Activated T-cell treated with anti-CD3 and anti-CD28 coated beads for 1 hour (primary cell): ENCODE results near the gene FOXB1.
A peak's percentile ranks its signal among the peaks of the same experiment; 100 is the strongest.

ENCODE experiments used
- DNase-seq: peaks from one replicate; pipeline ENCODE4 v3.0.0-alpha.2; 2020; ENCODE audit warnings: low read depth

The FOXB1 gene

GRCh38 chr15:60004009-60004845, at the start of gene FOXB1:
TSS of gene FOXB1 (plus strand) at chr15:60004311. CDS start at chr15:60004964, 653 bp downstream.
- DNase-seq, result no peak

- no peak for DNase-seq
These were observed 45.8 kb upstream of the FOXB1 start for GRCh38 chr15:59958288-59958687.

DNA sequence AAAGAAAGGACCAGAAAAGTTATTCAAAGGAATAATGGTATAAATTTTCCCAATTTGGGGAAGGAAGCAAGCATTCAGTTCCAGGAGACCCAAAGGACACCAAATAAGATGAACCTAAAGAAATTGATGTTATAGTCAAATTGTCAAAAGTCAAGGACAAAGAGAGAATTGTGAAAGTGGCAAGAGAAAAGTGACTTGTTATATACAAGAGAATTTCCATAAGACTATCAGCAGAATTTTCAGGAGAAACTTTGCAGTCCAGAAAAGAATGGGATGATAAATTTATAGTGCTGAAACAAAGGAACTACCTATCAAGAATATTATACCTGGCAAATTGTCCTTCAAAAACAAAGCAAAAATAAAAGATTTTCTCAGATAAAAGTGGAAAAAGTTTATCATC, 43.8 kb upstream of the FOXB1 start:
- no peak for DNase-seq

GRCh38 chr15:59963322-59963721, 40.8 kb upstream of the FOXB1 start:
- DNase-seq, result no peak

DNA sequence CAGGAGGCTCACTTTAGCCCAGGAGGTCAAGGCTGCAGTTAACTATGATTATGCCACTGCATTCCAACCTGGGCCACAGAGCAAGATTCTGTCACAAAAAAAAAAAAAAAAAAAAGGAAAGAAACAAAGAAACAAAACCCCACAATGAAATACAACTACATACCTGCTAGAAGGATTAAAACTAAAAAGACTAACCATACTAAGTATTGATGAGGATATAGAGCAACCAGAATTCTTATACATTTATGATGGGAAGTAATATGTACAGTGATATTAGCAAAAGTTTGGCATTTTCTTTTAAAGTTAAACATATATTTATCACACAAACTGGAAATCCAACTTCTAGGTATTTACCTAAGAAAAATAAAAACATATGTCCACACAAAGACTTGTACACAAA, 40.2 kb upstream of the FOXB1 start:
- DNase-seq, result no peak

- no peak for DNase-seq
These were observed 38.4 kb upstream of the FOXB1 start for GRCh38 chr15:59965741-59966140.

GRCh38 chr15:59966262-59966661, 37.8 kb upstream of the FOXB1 start:
- DNase-seq, result no peak

DNA sequence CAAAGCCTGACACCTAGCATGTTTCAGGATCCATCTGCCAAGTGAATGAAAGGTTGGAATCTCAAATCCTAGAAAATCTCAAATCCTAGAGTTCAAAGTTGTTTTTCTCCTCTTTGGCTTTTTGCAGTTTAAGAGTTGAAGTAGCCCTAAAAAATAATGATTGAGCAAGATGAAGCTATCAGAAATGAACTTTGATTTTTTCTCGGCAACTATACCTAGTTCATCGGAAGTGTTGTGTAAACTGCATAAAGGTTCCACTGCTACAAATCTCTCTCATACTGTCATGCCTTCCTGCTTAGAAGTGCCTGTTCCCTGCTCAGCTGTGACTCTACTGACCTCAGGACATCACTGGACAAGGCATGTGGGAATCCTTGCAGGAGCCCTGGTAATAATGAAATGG, 35.8 kb upstream of the FOXB1 start:
- DNase-seq, result no peak

- DNase-seq, result no peak
These were observed 31.9 kb upstream of the FOXB1 start for GRCh38 chr15:59972241-59972640.

DNA sequence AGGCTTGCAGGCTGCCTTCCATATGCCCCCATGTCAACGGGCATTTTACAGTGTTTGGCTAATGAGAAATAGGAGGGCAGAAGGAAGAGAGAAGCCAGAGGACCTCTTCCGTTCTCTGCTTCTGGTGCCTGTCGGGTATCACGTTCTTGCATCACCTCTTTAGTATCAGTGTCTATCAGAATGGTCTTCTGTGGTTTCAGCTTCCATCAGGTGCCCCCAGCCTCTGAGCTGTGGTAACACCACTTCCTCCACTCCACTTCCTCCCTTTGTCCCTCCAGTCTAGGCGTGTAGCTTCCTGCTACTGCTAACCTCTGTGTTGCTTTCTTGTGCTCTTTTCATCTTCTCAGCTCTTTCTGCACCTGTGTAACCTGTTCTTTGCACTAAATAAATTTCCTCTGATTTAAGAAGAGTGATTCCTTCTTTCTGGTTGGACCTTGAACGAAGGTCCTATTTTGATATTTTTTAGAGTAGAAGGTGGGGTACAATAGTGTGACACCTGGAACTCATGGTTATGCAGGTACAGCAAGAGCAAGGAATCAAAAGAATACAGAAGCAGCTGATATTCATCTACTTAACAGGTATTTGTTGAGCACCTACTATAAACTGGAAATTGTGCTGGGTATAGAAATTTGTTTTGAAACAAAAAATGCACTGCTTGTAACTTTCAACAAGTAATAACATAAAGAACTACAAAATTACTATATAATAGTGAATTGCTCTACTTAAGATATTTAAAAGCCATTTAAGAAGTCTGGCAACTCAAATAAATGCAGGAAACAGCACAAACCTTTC, 27.4 kb upstream of the FOXB1 start:
- no peak for DNase-seq

- no peak for DNase-seq
These were observed 12.3 kb upstream of the FOXB1 start for GRCh38 chr15:59991834-59992233.

- no peak for DNase-seq
These were observed 10.9 kb upstream of the FOXB1 start for GRCh38 chr15:59993041-59993750.

DNA sequence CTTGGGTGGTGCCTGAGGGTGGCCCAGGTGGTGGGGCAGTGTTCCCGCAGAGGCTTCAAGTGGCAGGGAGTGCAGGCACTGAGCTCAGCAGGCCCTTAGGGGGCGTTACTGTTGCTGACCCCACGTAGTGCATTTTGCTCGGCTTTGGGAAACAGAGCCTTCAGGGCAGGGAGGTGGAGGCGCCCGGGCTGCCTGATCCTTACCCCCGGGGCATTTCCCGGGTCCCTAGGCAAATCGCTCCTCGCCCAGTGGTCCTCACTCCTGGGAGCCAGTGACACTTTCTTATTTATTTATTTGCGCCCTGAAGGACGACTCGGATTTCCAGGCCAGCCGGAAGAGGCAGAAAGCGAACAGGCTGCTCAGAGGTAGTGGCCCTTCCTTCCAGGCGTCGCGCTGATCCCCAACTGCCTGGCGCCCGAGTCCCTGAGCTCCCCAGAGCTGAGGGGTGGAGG, 10.1 kb upstream of the FOXB1 start:
- DNase-seq, result no peak

DNA sequence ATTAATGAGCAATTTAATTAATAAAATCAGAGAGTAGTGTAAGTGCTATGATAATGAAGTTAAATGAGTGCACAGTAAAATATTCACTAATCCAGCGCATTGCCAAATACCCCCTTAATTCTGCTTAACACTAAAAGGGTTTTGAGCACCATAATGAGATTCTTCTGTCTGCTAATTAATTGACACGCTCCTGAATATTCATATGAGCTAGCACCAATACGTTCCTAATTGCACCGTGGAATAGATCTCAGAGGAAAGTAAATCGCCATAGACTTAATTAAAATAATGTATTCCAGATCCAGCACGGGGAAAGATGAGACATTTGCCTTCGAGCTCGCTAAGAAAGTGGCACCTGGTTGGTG, 9.6 kb upstream of the FOXB1 start:
- DNase-seq, result no peak

- no peak for DNase-seq
These were observed 9.1 kb upstream of the FOXB1 start for GRCh38 chr15:59994888-59995557.

GRCh38 chr15:59995568-59996297, 8.4 kb upstream of the FOXB1 start:
- no peak for DNase-seq

DNA sequence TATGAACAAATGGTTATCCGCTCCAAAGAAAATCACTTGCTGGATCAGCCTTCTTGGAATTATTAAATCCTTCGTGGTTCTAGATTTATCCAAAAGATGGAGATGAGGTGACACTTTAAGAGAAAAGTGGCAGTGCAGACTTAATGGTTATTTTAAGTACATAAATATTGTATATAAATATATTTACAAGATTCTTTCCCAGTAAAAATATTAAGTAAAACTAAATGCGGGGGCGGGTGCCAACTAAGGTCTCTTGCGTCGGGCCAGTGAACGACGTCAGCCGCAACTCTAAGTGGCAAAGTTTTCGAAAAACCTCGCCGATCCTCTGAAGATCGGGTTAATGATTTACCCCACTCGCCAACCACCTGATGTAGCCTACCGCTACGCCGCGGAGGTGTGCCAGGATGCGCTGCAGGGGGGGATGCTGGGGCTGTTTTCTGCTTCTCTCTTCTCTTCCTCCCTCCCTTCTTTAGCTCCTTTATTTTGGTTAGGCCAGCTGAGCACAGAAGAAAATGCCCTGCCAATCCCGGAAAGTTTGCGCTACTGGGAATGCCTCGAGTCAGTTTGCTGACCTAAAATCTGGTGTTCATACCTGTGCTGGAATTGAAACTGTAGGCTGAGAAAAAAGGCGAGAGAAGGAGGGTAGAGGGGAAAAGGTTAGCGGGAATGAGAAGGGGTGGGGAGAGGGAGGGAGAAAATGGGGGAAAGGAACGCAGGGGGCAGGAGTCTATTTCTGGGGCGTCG, 7.6 kb upstream of the FOXB1 start:
- no peak for DNase-seq

GRCh38 chr15:59997070-59997701, 6.9 kb upstream of the FOXB1 start:
- DNase-seq, result peak; percentile 42

- no peak for DNase-seq
These were observed 5.7 kb upstream of the FOXB1 start for GRCh38 chr15:59998305-59998949.
